Esophagus muscularis mucosa (tissue), 4 donors: ENCODE data around the gene DSCAML1. TPM values are rescaled to one million over a fixed set of nuclear protein-coding genes. Genes with fewer than 3 reads are reported as not detected.

ENCODE experiments used
- DNase-seq: peaks from one replicate; pipeline ENCODE4 v3.0.0-alpha.2; 2017; ENCODE audit errors: extremely low spot score
- H3K27ac ChIP-seq, 4 donors: fragments of 200-600 bp; sonication (generic); replicated peaks in 1 of 4; 1 replicate in 3 of 4; 2 replicates in 1 of 4; pipeline ENCODE4 v1.5.1; 2016 to 2019; ENCODE audit warnings: mild to moderate bottlenecking in 1 of 4
- H3K27me3 ChIP-seq, 4 donors: fragments of 200-600 bp; sonication (generic); one replicate each; pipeline versions ENCODE4 v1.5.1 to v1.6.0; 2016 to 2019
- H3K36me3 ChIP-seq, 4 donors: fragments of 200-600 bp; sonication (generic); one replicate each; pipeline ENCODE4 v1.5.1; 2016 to 2019
- H3K4me1 ChIP-seq, 4 donors: fragments of 200-600 bp; sonication (generic); one replicate each; pipeline ENCODE4 v1.5.1; 2016 to 2019
- H3K4me3 ChIP-seq, 4 donors: fragments of 200-600 bp; sonication (generic); 1 replicate in 2 of 4; 2 replicates in 2 of 4; pipeline ENCODE4 v1.5.1; 2016 to 2019; ENCODE audit warnings: mild to moderate bottlenecking in 4 of 4, moderate library complexity in 1 of 4
- H3K9me3 ChIP-seq, 4 donors: fragments of 200-600 bp; sonication (generic); 1 replicate in 3 of 4; 2 replicates in 1 of 4; pipeline ENCODE4 v1.5.1; 2016 to 2019
- EP300 ChIP-seq: sonication (generic); formaldehyde crosslinking; IDR thresholded peaks from one replicate; pipeline ENCODE4 v1.6.1; 2017; ENCODE audit warnings: antibody characterized with exemption
- POLR2A ChIP-seq: fragments of 450-650 bp; IDR thresholded peaks from one replicate; pipeline ENCODE4 v1.6.1; 2017; ENCODE audit warnings: antibody characterized with exemption, moderate library complexity, mild to moderate bottlenecking, low read depth
- POLR2AphosphoS5 ChIP-seq, 2 donors: sonication (generic); formaldehyde crosslinking; IDR thresholded peaks; one replicate each; pipeline ENCODE4 v1.6.1; 2017; ENCODE audit warnings: antibody characterized with exemption in 2 of 2
- WGBS: methylation state at CpG from one replicate; pipeline ENCODE4 v1.1.5; 2018; 5-methylcytosine and 5-hydroxymethylcytosine counted together
- intact Hi-C: fragments of 100-400 bp; cut with DNase I; formaldehyde crosslinking; loops from one replicate; pipeline ENCODE4 v1.15.1; 2023
- total RNA-seq, 4 donors: library from RNA; depleted of rRNA; stranded (reverse); fragments of >200 nt; gene quantifications; one replicate each; pipeline versions ENCODE4 v1.1.0 to v1.2.1, GENCODE V29; 2016
- TF ChIP-seq, protein P1 (sequence below), 3 experiments: fragments of 200-600 bp in 2 of 3; fragments of 450-650 bp in 1 of 3; sonication (generic) in 2 of 3; IDR thresholded peaks; one replicate each; pipeline ENCODE4 v1.5.1; 2017 to 2019; ENCODE audit warnings: antibody characterized with exemption in 3 of 3, mild to moderate bottlenecking in 2 of 3, moderate library complexity in 1 of 3

The DSCAML1 gene
- total RNA-seq, 4 donors from 2014 or later = 0.50 to 5.8 (median 1.2) TPM

- Histone ChIP-seq H3K4me1 (no peaks in the 10 kb centered on the region), H3K27me3 (peaks cover 0 to 13% (median 0%) of the 10 kb centered on the region in 4 donors), H3K9me3 (no peaks in the 10 kb centered on the region), H3K4me3 (no peak overlapping the region), H3K27ac (no peak overlapping the region), H3K36me3 (no peaks in the 10 kb centered on the region)
- WGBS = 77% methylated on average over 8 of the region's 8 CpGs
- intact Hi-C loops = no loop called here
- no peak for DNase-seq
- TF ChIP-seq, protein P1, sequence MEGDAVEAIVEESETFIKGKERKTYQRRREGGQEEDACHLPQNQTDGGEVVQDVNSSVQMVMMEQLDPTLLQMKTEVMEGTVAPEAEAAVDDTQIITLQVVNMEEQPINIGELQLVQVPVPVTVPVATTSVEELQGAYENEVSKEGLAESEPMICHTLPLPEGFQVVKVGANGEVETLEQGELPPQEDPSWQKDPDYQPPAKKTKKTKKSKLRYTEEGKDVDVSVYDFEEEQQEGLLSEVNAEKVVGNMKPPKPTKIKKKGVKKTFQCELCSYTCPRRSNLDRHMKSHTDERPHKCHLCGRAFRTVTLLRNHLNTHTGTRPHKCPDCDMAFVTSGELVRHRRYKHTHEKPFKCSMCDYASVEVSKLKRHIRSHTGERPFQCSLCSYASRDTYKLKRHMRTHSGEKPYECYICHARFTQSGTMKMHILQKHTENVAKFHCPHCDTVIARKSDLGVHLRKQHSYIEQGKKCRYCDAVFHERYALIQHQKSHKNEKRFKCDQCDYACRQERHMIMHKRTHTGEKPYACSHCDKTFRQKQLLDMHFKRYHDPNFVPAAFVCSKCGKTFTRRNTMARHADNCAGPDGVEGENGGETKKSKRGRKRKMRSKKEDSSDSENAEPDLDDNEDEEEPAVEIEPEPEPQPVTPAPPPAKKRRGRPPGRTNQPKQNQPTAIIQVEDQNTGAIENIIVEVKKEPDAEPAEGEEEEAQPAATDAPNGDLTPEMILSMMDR (IDR thresholded peaks at IDR 0.05) = no peak
- TF ChIP-seq EP300 (no peak), POLR2A (no peak), POLR2AphosphoS5 (IDR thresholded peaks at IDR 0.05) (no peak)
Observed at GRCh38 chr11:117673602-117674001, 123.4 kb downstream of the DSCAML1 start.

DNA sequence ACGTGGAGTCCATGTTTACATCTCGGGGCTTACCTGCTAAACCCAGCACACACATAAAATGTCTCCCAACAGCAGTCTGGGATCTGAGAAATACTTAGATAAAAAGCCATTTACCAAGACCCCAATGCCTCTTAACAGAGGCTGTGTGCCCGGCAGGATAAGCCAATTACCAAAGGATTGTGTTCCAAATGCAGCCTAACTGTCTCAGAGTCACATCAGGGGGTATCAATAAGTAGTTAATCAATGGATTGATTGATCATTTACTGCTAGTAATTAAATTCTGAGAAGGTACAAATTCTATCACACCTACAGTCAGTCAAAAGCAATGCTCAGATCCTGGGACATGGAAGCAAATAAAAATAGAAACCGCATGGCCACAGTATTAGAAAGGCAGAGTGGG lies 125.6 kb downstream of the DSCAML1 start:
- no peaks in the 10 kb centered on the region for H3K36me3 ChIP-seq
- H3K4me3 ChIP-seq = no peak overlapping the region
- no peak for TF ChIP-seq EP300
- TF ChIP-seq, protein P1 (IDR thresholded peaks at IDR 0.05) = no peak
- TF ChIP-seq POLR2AphosphoS5 (IDR thresholded peaks at IDR 0.05) = no peak
- no peak for TF ChIP-seq POLR2A
- no peak for DNase-seq
- no peaks in the 10 kb centered on the region for H3K4me1 ChIP-seq
- peaks cover 0 to 9% (median 0%) of the 10 kb centered on the region in 4 donors for H3K27me3 ChIP-seq
- no peak overlapping the region for H3K27ac ChIP-seq
- intact Hi-C loops = no loop called here
- H3K9me3 ChIP-seq = no peaks in the 10 kb centered on the region
- whole genome bisulfite sequencing = 93% methylated on average over 4 of the region's 4 CpGs

GRCh38 chr11:117670924-117671323 lies 126.1 kb downstream of the DSCAML1 start:
- no peak overlapping the region for H3K27ac ChIP-seq

DNA sequence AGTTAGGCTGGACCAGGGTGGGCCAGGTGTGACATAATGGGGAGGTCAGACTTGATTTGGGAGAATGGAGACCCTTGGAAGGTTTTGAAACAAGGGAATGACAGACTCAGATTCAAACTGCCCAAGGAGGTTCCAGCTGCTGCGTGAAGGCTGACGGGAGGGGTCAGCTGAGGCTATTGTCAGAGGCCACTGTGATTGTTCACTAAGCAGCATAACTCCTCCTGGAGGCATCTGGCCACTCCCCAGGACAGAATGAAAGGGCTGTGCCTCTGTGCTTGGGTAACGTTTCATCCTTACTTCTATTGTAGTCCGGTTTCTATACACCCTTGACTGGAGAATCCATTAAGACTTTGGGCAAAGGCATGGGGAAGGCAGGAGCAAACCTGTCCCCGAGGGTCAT lies 126.6 kb downstream of the DSCAML1 start:
- Histone ChIP-seq H3K27me3 (peaks cover 0 to 6% (median 0%) of the 10 kb centered on the region in 4 donors), H3K36me3 (no peaks in the 10 kb centered on the region), H3K4me3 (no peak overlapping the region), H3K27ac (no peak overlapping the region), H3K4me1 (peaks cover 0 to under 1% (median 0%) of the 10 kb centered on the region in 4 donors), H3K9me3 (no peaks in the 10 kb centered on the region)
- 89% methylated on average over 5 of the region's 5 CpGs for WGBS
- no peak for DNase-seq
- TF ChIP-seq, protein P1 (IDR thresholded peaks at IDR 0.05) = no peak
- TF ChIP-seq POLR2AphosphoS5 (IDR thresholded peaks at IDR 0.05) (no peak), EP300 (no peak), POLR2A (no peak)
- intact Hi-C loops = no loop called here

More at GRCh38 chr11:117670924-117671323, 126.1 kb downstream of the DSCAML1 start:
- Histone ChIP-seq H3K4me1 (no peaks in the 10 kb centered on the region), H3K36me3 (no peaks in the 10 kb centered on the region), H3K27me3 (peaks cover 0 to 6% (median 0%) of the 10 kb centered on the region in 4 donors), H3K4me3 (no peak overlapping the region), H3K9me3 (no peaks in the 10 kb centered on the region)
- TF ChIP-seq, protein P1 (IDR thresholded peaks at IDR 0.05) = no peak
- TF ChIP-seq POLR2AphosphoS5 (IDR thresholded peaks at IDR 0.05) (no peak), POLR2A (no peak), EP300 (no peak)
- whole genome bisulfite sequencing = 90% methylated on average over 7 of the region's 7 CpGs
- no peak for DNase-seq
- intact Hi-C loops = no loop called here

GRCh38 chr11:117669616-117670015 lies 127.4 kb downstream of the DSCAML1 start:
- H3K27ac ChIP-seq = no peak overlapping the region
- DNase-seq = no peak
- H3K4me3 ChIP-seq = no peak overlapping the region
- no peak for TF ChIP-seq POLR2AphosphoS5 (IDR thresholded peaks at IDR 0.05)
- peaks cover 5 to 8% (median 6%) of the 10 kb centered on the region in 4 donors for H3K4me1 ChIP-seq
- no peaks in the 10 kb centered on the region for H3K9me3 ChIP-seq
- 87% methylated on average over 4 of the region's 4 CpGs for WGBS
- H3K27me3 ChIP-seq = peaks cover 0 to 6% (median 0%) of the 10 kb centered on the region in 4 donors
- no peaks in the 10 kb centered on the region for H3K36me3 ChIP-seq
- intact Hi-C loops = no loop called here
